Measurements from ENCODE around the gene PCGF1. TPM values are rescaled to one million over a fixed set of nuclear protein-coding genes. Genes with fewer than 3 reads are reported as not detected.

The PCGF1 gene
- total and polyA plus RNA-seq, 2 of the 13 experiments (the other 11 are each of a cell fraction or from before 2014, with no cell fraction given) = 20.4 to 22.6 TPM

DNA sequence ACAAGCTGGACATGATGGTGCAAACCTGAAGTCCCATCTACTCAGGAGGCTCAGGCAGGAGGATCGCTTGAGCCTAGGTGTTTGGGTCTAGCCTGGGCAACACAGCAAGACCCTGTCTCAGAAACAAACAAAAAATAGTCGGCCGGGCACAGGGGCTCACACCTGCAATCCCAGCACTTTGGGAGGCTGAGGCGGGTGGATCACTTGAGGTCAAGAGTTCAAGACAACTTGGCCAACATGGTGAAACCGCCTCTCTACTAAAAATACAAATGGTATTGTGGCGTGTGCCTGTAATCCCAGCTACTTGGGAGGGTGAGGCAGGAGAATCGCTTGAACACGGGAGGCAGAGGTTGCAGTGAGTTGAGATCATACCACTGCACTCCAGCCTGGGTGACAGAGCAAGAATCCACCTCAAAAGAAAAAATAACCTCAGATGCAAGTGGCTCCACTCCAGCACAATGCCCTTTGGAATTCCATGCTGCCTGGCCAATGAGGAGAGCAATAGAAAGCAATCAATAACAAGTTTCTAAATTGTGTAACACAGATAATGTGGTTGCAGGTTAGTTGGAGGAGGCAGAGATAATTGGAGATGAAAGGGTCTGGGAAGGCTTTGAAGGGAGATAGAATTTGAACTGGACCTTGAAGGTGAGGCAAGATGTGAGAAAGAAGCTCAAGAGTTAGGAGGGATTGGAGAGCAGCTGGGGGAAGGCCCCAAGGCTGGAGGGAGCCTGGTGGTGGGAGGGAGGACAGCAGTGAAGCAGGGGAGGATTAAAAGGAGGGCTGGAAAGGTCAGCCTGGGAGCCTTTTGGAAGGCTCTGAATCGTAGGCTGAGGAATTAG is 18.6 kb downstream of the PCGF1 start (continued):
- TF ChIP-seq, protein P1, sequence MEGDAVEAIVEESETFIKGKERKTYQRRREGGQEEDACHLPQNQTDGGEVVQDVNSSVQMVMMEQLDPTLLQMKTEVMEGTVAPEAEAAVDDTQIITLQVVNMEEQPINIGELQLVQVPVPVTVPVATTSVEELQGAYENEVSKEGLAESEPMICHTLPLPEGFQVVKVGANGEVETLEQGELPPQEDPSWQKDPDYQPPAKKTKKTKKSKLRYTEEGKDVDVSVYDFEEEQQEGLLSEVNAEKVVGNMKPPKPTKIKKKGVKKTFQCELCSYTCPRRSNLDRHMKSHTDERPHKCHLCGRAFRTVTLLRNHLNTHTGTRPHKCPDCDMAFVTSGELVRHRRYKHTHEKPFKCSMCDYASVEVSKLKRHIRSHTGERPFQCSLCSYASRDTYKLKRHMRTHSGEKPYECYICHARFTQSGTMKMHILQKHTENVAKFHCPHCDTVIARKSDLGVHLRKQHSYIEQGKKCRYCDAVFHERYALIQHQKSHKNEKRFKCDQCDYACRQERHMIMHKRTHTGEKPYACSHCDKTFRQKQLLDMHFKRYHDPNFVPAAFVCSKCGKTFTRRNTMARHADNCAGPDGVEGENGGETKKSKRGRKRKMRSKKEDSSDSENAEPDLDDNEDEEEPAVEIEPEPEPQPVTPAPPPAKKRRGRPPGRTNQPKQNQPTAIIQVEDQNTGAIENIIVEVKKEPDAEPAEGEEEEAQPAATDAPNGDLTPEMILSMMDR (CRISPR knock-in tag; IDR thresholded peaks at IDR 0.05) = 0 out of 2 replicates have a peak, but pooled peaks have one; percentile 3
- TF ChIP-seq TEAD3 (CRISPR knock-in tag; optimal IDR thresholded peaks at IDR 0.05; ENCODE audit: borderline replicate concordance) (peak; percentile 93), TRIM24 (CRISPR knock-in tag; IDR thresholded peaks at IDR 0.05) (peak; percentile 22; the same call in 1 of the 2 replicates), ZNF468 (CRISPR knock-in tag; IDR thresholded peaks at IDR 0.05) (no peak), NFIC (IDR thresholded peaks at IDR 0.05; ENCODE audit: low read length) (peak; percentile 90), NFRKB (IDR thresholded peaks at IDR 0.05) (no peak), ZFP1 (CRISPR knock-in tag; IDR thresholded peaks at IDR 0.05) (no peak), ZNF564 (CRISPR knock-in tag; IDR thresholded peaks at IDR 0.05) (no peak), NKX3-1 (CRISPR knock-in tag; IDR thresholded peaks at IDR 0.05) (no peak), MXD4 (CRISPR knock-in tag; IDR thresholded peaks at IDR 0.05) (no peak), SRF (IDR thresholded peaks at IDR 0.05; ENCODE audit: low read depth, low read length) (0 out of 2 replicates have a peak, but pooled peaks have one; percentile 12), KLF11 (CRISPR knock-in tag; IDR thresholded peaks at IDR 0.05) (no peak), ZNF329 (CRISPR knock-in tag; IDR thresholded peaks at IDR 0.05; ENCODE audit: low read depth) (no peak), ELF4 (CRISPR knock-in tag; IDR thresholded peaks at IDR 0.05; ENCODE audit: borderline replicate concordance) (no peak), ZNF354B (CRISPR knock-in tag; IDR thresholded peaks at IDR 0.05) (0 out of 2 replicates have a peak, but pooled peaks have one; percentile 33), ZNF205 (CRISPR knock-in tag; IDR thresholded peaks at IDR 0.05) (peak; percentile 79; the same call in 1 of the 2 replicates), U2AF2 (IDR thresholded peaks at IDR 0.05; ENCODE audit: low read depth, low read length) (no peak)
- TF ChIP-seq, protein P2, sequence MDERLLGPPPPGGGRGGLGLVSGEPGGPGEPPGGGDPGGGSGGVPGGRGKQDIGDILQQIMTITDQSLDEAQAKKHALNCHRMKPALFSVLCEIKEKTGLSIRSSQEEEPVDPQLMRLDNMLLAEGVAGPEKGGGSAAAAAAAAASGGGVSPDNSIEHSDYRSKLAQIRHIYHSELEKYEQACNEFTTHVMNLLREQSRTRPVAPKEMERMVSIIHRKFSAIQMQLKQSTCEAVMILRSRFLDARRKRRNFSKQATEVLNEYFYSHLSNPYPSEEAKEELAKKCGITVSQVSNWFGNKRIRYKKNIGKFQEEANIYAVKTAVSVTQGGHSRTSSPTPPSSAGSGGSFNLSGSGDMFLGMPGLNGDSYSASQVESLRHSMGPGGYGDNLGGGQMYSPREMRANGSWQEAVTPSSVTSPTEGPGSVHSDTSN (CRISPR knock-in tag; IDR thresholded peaks at IDR 0.05) = no peak
- TF ChIP-seq, protein P3, sequence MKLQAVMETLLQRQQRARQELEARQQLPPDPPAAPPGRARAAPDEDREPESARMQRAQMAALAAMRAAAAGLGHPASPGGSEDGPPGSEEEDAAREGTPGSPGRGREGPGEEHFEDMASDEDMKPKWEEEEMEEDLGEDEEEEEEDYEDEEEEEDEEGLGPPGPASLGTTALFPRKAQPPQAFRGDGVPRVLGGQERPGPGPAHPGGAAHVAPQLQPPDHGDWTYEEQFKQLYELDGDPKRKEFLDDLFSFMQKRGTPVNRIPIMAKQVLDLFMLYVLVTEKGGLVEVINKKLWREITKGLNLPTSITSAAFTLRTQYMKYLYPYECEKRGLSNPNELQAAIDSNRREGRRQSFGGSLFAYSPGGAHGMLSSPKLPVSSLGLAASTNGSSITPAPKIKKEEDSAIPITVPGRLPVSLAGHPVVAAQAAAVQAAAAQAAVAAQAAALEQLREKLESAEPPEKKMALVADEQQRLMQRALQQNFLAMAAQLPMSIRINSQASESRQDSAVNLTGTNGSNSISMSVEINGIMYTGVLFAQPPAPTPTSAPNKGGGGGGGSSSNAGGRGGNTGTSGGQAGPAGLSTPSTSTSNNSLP (IDR thresholded peaks at IDR 0.05; ENCODE audit: low read depth, low read length) = peak; percentile 77
- TF ChIP-seq, protein P4, sequence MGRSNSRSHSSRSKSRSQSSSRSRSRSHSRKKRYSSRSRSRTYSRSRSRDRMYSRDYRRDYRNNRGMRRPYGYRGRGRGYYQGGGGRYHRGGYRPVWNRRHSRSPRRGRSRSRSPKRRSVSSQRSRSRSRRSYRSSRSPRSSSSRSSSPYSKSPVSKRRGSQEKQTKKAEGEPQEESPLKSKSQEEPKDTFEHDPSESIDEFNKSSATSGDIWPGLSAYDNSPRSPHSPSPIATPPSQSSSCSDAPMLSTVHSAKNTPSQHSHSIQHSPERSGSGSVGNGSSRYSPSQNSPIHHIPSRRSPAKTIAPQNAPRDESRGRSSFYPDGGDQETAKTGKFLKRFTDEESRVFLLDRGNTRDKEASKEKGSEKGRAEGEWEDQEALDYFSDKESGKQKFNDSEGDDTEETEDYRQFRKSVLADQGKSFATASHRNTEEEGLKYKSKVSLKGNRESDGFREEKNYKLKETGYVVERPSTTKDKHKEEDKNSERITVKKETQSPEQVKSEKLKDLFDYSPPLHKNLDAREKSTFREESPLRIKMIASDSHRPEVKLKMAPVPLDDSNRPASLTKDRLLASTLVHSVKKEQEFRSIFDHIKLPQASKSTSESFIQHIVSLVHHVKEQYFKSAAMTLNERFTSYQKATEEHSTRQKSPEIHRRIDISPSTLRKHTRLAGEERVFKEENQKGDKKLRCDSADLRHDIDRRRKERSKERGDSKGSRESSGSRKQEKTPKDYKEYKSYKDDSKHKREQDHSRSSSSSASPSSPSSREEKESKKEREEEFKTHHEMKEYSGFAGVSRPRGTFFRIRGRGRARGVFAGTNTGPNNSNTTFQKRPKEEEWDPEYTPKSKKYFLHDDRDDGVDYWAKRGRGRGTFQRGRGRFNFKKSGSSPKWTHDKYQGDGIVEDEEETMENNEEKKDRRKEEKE (IDR thresholded peaks at IDR 0.05) = no peak
- TF ChIP-seq, protein P5, sequence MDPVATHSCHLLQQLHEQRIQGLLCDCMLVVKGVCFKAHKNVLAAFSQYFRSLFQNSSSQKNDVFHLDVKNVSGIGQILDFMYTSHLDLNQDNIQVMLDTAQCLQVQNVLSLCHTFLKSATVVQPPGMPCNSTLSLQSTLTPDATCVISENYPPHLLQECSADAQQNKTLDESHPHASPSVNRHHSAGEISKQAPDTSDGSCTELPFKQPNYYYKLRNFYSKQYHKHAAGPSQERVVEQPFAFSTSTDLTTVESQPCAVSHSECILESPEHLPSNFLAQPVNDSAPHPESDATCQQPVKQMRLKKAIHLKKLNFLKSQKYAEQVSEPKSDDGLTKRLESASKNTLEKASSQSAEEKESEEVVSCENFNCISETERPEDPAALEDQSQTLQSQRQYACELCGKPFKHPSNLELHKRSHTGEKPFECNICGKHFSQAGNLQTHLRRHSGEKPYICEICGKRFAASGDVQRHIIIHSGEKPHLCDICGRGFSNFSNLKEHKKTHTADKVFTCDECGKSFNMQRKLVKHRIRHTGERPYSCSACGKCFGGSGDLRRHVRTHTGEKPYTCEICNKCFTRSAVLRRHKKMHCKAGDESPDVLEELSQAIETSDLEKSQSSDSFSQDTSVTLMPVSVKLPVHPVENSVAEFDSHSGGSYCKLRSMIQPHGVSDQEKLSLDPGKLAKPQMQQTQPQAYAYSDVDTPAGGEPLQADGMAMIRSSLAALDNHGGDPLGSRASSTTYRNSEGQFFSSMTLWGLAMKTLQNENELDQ (CRISPR knock-in tag; IDR thresholded peaks at IDR 0.05; ENCODE audit: borderline replicate concordance) = no peak
